Vagina (tissue), 2 donors: Measurements from ENCODE around the gene AVEN. TPM values are rescaled to one million over a fixed set of nuclear protein-coding genes. Genes with fewer than 3 reads are reported as not detected.

Experiments
- DNase-seq, 2 donors: peaks; one replicate each; pipeline ENCODE4 v3.0.0-alpha.2; 2017; ENCODE audit errors: extremely low spot score in 2 of 2
- H3K27ac ChIP-seq: fragments of 200-600 bp; sonication (generic); one replicate; pipeline ENCODE4 v1.5.1; 2019
- H3K27me3 ChIP-seq: fragments of 200-600 bp; sonication (generic); one replicate; pipeline ENCODE4 v1.5.1; 2019
- H3K36me3 ChIP-seq, 2 donors: fragments of 200-600 bp; sonication (generic); one replicate each; pipeline ENCODE4 v1.5.1; 2017 to 2019
- H3K4me1 ChIP-seq: fragments of 200-600 bp; sonication (generic); one replicate; pipeline ENCODE4 v1.5.1; 2019
- H3K4me3 ChIP-seq, 2 donors: fragments of 200-600 bp; sonication (generic); 1 replicate in 1 of 2; 2 replicates in 1 of 2; pipeline ENCODE4 v1.5.1; 2016 to 2019
- H3K9me3 ChIP-seq: fragments of 200-600 bp; sonication (generic); one replicate; pipeline ENCODE4 v1.5.1; 2019
- CTCF ChIP-seq, 3 experiments: fragments of 450-650 bp in 2 of 3; fragments of 200-600 bp in 1 of 3; sonication (generic) in 1 of 3; IDR thresholded peaks; one replicate each; pipeline ENCODE4 v1.5.1; 2017 to 2019; ENCODE audit warnings: antibody characterized with exemption in 3 of 3, mild to moderate bottlenecking in 2 of 3, moderate library complexity in 2 of 3
- POLR2A ChIP-seq, 2 donors: fragments of 450-650 bp; IDR thresholded peaks; one replicate each; pipeline ENCODE4 v1.6.1; 2017; ENCODE audit warnings: antibody characterized with exemption in 2 of 2, mild to moderate bottlenecking in 2 of 2, moderate library complexity in 2 of 2
- POLR2AphosphoS5 ChIP-seq, 2 donors: sonication (generic); formaldehyde crosslinking; IDR thresholded peaks; one replicate each; pipeline ENCODE4 v1.9.0; 2017; ENCODE audit warnings: antibody characterized with exemption in 2 of 2, mild to moderate bottlenecking in 2 of 2, low read depth in 1 of 2; ENCODE audit not compliant: insufficient read depth in 1 of 2
- intact Hi-C: fragments of 100-400 bp; cut with DNase I; formaldehyde crosslinking; loops from one replicate; pipeline ENCODE4 v1.15.1; 2023
- total RNA-seq: library from RNA; depleted of rRNA; stranded (reverse); fragments of >200 nt; gene quantifications from one replicate; pipeline ENCODE4 v1.2.3, GENCODE V29; 2016

Gene AVEN
- total RNA-seq, 1 donor from 2014 or later = 7.4 TPM

GRCh38 chr15:34049112-34049511 is 10.1 kb upstream of the AVEN start:
- H3K36me3 ChIP-seq = no peaks in the 10 kb centered on the region
- no peaks in the 10 kb centered on the region for H3K27me3 ChIP-seq
- no peak for TF ChIP-seq CTCF (IDR thresholded peaks at IDR 0.05)
- TF ChIP-seq POLR2A (IDR thresholded peaks at IDR 0.05) = no peak
- TF ChIP-seq POLR2AphosphoS5 (IDR thresholded peaks at IDR 0.05; ENCODE audit: insufficient read depth in 1 of 2, low read depth in 1 of 2) = no peak
- peaks cover 6% of the 10 kb centered on the region for H3K9me3 ChIP-seq
- no peak for DNase-seq
- intact Hi-C loops = no loop called here
- no peak overlapping the region for H3K27ac ChIP-seq
- no peak overlapping the region for H3K4me3 ChIP-seq
- no peaks in the 10 kb centered on the region for H3K4me1 ChIP-seq

- TF ChIP-seq POLR2AphosphoS5 (IDR thresholded peaks at IDR 0.05; ENCODE audit: insufficient read depth in 1 of 2, low read depth in 1 of 2) = no peak
- TF ChIP-seq CTCF (IDR thresholded peaks at IDR 0.05) = no peak
- no peak for TF ChIP-seq POLR2A (IDR thresholded peaks at IDR 0.05)
- Histone ChIP-seq H3K27ac (no peak overlapping the region), H3K4me1 (no peaks in the 10 kb centered on the region), H3K36me3 (no peaks in the 10 kb centered on the region), H3K27me3 (no peaks in the 10 kb centered on the region), H3K4me3 (no peak overlapping the region), H3K9me3 (peaks cover 6% of the 10 kb centered on the region)
- DNase-seq = no peak
- intact Hi-C loops = no loop called here
Measured at GRCh38 chr15:34047893-34048775, 9.1 kb upstream of the AVEN start.

- peaks cover 6% of the 10 kb centered on the region for H3K9me3 ChIP-seq
- no peaks in the 10 kb centered on the region for H3K36me3 ChIP-seq
- no peaks in the 10 kb centered on the region for H3K4me1 ChIP-seq
- DNase-seq = no peak
- H3K4me3 ChIP-seq = no peak overlapping the region
- H3K27ac ChIP-seq = no peak overlapping the region
- TF ChIP-seq CTCF (IDR thresholded peaks at IDR 0.05) = no peak
- no peak for TF ChIP-seq POLR2A (IDR thresholded peaks at IDR 0.05)
- no peak for TF ChIP-seq POLR2AphosphoS5 (IDR thresholded peaks at IDR 0.05; ENCODE audit: insufficient read depth in 1 of 2, low read depth in 1 of 2)
- no peaks in the 10 kb centered on the region for H3K27me3 ChIP-seq
- intact Hi-C loops = no loop called here
Measured at GRCh38 chr15:34046471-34047145, 7.6 kb upstream of the AVEN start.

- Histone ChIP-seq H3K4me1 (peaks cover 12% of the 10 kb centered on the region), H3K9me3 (no peaks in the 10 kb centered on the region), H3K27ac (no peak overlapping the region), H3K36me3 (no peaks in the 10 kb centered on the region), H3K4me3 (no peak overlapping the region), H3K27me3 (no peaks in the 10 kb centered on the region)
- TF ChIP-seq POLR2AphosphoS5 (IDR thresholded peaks at IDR 0.05; ENCODE audit: insufficient read depth in 1 of 2, low read depth in 1 of 2) = no peak
- no peak for DNase-seq
- intact Hi-C loops = no loop called here
Measured at GRCh38 chr15:34043813-34044212, 4.8 kb upstream of the AVEN start.

- H3K36me3 ChIP-seq = no peaks in the 10 kb centered on the region
- intact Hi-C loops = no loop called here
- H3K4me1 ChIP-seq = peaks cover 12% of the 10 kb centered on the region
- no peaks in the 10 kb centered on the region for H3K9me3 ChIP-seq
- no peak overlapping the region for H3K27ac ChIP-seq
- no peak overlapping the region for H3K4me3 ChIP-seq
- H3K27me3 ChIP-seq = no peaks in the 10 kb centered on the region
- no peak for DNase-seq
- TF ChIP-seq CTCF (IDR thresholded peaks at IDR 0.05) (no peak), POLR2A (IDR thresholded peaks at IDR 0.05) (no peak), POLR2AphosphoS5 (IDR thresholded peaks at IDR 0.05; ENCODE audit: insufficient read depth in 1 of 2, low read depth in 1 of 2) (no peak)
Measured at GRCh38 chr15:34043391-34043790, 4.4 kb upstream of the AVEN start.
